ENCODE results near the gene B4GALT6. TPM values are rescaled to one million over a fixed set of nuclear protein-coding genes. Genes with fewer than 3 reads are reported as not detected.

B4GALT6 gene
- total RNA-seq, 6 donors from 2014 or later, result 0.55 to 3.4 (median 1.8) TPM; not detected in 1

DNA sequence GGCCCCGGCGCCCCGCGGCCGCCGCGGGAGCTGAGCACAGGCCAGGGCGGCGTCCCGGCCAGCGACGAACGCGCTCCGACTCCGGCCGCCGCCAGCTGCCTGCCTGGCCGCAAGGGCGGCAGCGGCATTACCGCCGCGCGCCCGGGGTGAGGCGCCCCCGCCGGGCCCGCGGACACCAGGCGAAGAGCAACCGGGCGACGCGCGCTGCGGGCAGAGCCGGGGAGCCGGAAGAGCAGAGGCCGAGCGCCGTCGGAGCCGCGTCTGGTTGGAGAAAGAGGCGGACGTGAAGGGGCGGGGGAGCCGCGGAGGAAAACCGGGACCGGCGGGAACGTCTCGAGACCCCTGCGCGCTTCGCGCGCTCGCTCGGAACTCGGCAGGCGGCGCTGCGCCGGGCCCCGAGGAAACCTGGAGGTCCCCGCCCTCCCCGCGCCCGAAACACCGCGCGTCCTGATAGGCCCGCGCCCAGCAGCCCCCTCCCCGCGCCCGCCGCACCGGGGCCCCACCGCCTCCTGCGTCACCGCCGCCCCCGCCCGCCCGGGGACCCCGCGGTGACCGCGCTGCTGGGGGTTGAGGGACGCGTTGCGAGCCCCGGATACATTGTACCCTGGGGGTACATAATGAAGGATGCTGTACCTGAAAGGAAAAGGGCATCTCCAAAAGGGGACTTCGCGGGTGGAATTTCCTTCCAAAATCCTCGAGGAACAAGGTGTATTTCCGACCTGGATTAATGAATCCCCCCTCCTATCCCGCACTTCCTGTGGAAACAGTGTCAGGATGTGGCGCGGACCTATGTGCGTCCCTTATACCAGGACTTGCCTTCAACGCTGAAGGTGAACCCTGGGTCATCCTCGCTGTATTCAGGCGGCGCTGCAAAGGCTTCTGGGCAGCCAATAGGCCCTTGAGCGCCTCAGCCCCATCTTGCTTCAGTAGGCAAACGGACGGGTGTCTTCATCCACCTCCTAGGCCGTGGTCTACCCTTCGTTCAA, 1.0 kb upstream of the B4GALT6 start:
- peak overlapping the region; percentile 49 to 83 (median 67) for H3K27ac ChIP-seq
- H3K4me1 ChIP-seq, result peaks cover 10 to 22% (median 15%) of the 10 kb centered on the region in 4 donors
- DNase-seq (peak; percentile 58 to 93), ATAC-seq (ENCODE audit: low FRiP score in 2 of 2) (peak; percentile 79 to 94)
- TF ChIP-seq POLR2AphosphoS5 (IDR thresholded peaks at IDR 0.05), result no peak
- TF ChIP-seq EP300 (IDR thresholded peaks at IDR 0.05), result no peak
- peak; percentile 10 to 79 (median 60) for TF ChIP-seq CTCF (IDR thresholded peaks at IDR 0.05)
- H3K9me3 ChIP-seq, result no peaks in the 10 kb centered on the region
- WGBS, 2 donors, result 3 to 12% methylated on average over 17 to 50 of the region's 115 CpGs
- H3K4me3 ChIP-seq, result peak overlapping the region; percentile 32 to 85 (median 77)
- H3K27me3 ChIP-seq, result no peaks in the 10 kb centered on the region
- H3K36me3 ChIP-seq, result no peaks in the 10 kb centered on the region

DNA sequence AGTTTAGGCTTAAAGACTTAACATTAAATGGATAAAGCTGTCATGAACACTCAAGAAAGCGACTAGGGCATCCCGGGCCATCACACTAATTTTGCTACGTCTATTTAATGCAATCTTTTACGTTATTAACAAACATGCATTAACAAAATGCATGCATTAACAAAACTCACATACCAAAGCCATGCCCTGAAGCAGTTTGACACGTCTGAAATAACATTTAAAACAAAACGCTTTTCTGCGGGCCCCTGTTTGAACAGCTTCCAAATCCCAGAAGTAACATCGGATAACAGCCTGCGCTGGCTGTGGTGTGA, 458 bp downstream of the B4GALT6 start:
- no peaks in the 10 kb centered on the region for H3K27me3 ChIP-seq
- ATAC-seq (ENCODE audit: low FRiP score in 2 of 2) (no peak), DNase-seq (no peak)
- H3K4me3 ChIP-seq, result peak overlapping the region; percentile 58 to 85 (median 77)
- peak overlapping the region in 2 of 4 donors; percentile 49 to 83 for H3K27ac ChIP-seq
- no peak for TF ChIP-seq EP300 (IDR thresholded peaks at IDR 0.05)
- no peak for TF ChIP-seq POLR2AphosphoS5 (IDR thresholded peaks at IDR 0.05)
- TF ChIP-seq POLR2A (IDR thresholded peaks at IDR 0.05), result no peak
- no peak for TF ChIP-seq CTCF (IDR thresholded peaks at IDR 0.05)
- WGBS, 2 donors, result 13 to 23% methylated on average over 9 of the region's 9 CpGs
- peaks cover 10 to 26% (median 17%) of the 10 kb centered on the region in 4 donors for H3K4me1 ChIP-seq
- H3K36me3 ChIP-seq, result no peaks in the 10 kb centered on the region
- no peaks in the 10 kb centered on the region for H3K9me3 ChIP-seq

DNA sequence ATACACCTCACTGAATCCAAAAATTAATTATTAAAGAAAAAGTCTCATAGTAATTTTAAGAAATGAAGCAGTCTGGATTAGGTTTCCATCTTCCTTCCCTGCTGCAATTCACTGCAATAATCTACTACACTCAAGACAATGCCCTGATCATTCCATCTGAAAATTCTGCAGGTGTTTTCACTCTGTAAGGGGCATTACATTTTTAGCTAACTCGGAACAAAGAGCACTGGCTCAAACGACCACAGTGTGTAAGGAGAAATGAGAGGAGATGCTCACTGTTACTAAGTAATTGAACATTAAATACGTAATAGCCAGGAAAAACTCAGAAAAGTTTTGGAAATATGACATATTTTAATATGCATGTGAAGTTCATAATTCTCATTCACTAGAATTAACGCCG, 1.3 kb downstream of the B4GALT6 start:
- Histone ChIP-seq H3K4me3 (no peak overlapping the region), H3K27ac (no peak overlapping the region), H3K36me3 (no peaks in the 10 kb centered on the region), H3K4me1 (peaks cover 10 to 28% (median 18%) of the 10 kb centered on the region in 4 donors), H3K9me3 (no peaks in the 10 kb centered on the region), H3K27me3 (no peaks in the 10 kb centered on the region)
- 59 to 86% methylated on average over 5 of the region's 5 CpGs for WGBS, 2 donors
- DNase-seq (no peak), ATAC-seq (ENCODE audit: low FRiP score in 2 of 2) (no peak)
- TF ChIP-seq EP300 (IDR thresholded peaks at IDR 0.05), result no peak
- no peak for TF ChIP-seq POLR2AphosphoS5 (IDR thresholded peaks at IDR 0.05)
- TF ChIP-seq CTCF (IDR thresholded peaks at IDR 0.05), result no peak
- TF ChIP-seq POLR2A (IDR thresholded peaks at IDR 0.05), result no peak

GRCh38 chr18:31680831-31681568, 3.4 kb downstream of the B4GALT6 start:
- WGBS, 2 donors, result 87 to 88% methylated on average over 2 of the region's 2 CpGs
- TF ChIP-seq POLR2AphosphoS5 (IDR thresholded peaks at IDR 0.05) (no peak), EP300 (IDR thresholded peaks at IDR 0.05) (no peak), CTCF (IDR thresholded peaks at IDR 0.05) (no peak), POLR2A (IDR thresholded peaks at IDR 0.05) (no peak)
- H3K9me3 ChIP-seq, result no peaks in the 10 kb centered on the region
- H3K27ac ChIP-seq, result no peak overlapping the region
- ATAC-seq (ENCODE audit: low FRiP score in 2 of 2) (no peak), DNase-seq (no peak)
- no peaks in the 10 kb centered on the region for H3K27me3 ChIP-seq
- H3K36me3 ChIP-seq, result no peaks in the 10 kb centered on the region
- H3K4me1 ChIP-seq, result peaks cover 10 to 27% (median 16%) of the 10 kb centered on the region in 4 donors
- H3K4me3 ChIP-seq, result no peak overlapping the region

Measured in upper lobe of left lung (tissue), 6 donors.